Activated naive CD8-positive, alpha-beta T cell treated with anti-CD3 and anti-CD28 coated beads, Interleukin-2, amount 50 U/mL, for 24 hours (primary cell): ENCODE results near the gene SGCD.
A peak's percentile ranks its signal among the peaks of the same experiment; 100 is the strongest.

Experiments used
- ATAC-seq: fragments of 150-1000 bp; cut with Tn5 transposase; one replicate; pipeline ENCODE4 v1.10.0; 2021
- DNase-seq: peaks from one replicate; pipeline ENCODE4 v3.0.0; 2021
- H3K27ac Mint-ChIP-seq: one replicate; pipeline ENCODE4 v1.8.0; 2021; ENCODE audit warnings: mild to moderate bottlenecking, mixed read lengths
- H3K27me3 Mint-ChIP-seq: one replicate; pipeline ENCODE4 v1.8.0; 2021; ENCODE audit warnings: mixed read lengths
- H3K36me3 Mint-ChIP-seq: one replicate; pipeline ENCODE4 v1.8.0; 2021; ENCODE audit warnings: low read depth, mixed read lengths
- H3K4me1 Mint-ChIP-seq: one replicate; pipeline ENCODE4 v1.8.0; 2021; ENCODE audit warnings: mixed read lengths
- H3K4me3 Mint-ChIP-seq: one replicate; pipeline ENCODE4 v1.8.0; 2021; ENCODE audit warnings: mild to moderate bottlenecking, moderate library complexity, mixed read lengths
- H3K9me3 Mint-ChIP-seq: one replicate; pipeline ENCODE4 v1.8.0; 2021; ENCODE audit warnings: mixed read lengths

The SGCD gene

GRCh38 chr5:156401804-156402203, 74.8 kb downstream of the SGCD start:
- peak overlapping the region; percentile 21 for H3K4me3 Mint-ChIP-seq
- H3K4me1 Mint-ChIP-seq, result peaks cover 12% of the 10 kb centered on the region
- H3K27ac Mint-ChIP-seq, result no peak overlapping the region
- H3K36me3 Mint-ChIP-seq, result no peaks in the 10 kb centered on the region
- no peaks in the 10 kb centered on the region for H3K9me3 Mint-ChIP-seq
- ATAC-seq (no peak), DNase-seq (no peak)
- H3K27me3 Mint-ChIP-seq, result peaks cover 4% of the 10 kb centered on the region

DNA sequence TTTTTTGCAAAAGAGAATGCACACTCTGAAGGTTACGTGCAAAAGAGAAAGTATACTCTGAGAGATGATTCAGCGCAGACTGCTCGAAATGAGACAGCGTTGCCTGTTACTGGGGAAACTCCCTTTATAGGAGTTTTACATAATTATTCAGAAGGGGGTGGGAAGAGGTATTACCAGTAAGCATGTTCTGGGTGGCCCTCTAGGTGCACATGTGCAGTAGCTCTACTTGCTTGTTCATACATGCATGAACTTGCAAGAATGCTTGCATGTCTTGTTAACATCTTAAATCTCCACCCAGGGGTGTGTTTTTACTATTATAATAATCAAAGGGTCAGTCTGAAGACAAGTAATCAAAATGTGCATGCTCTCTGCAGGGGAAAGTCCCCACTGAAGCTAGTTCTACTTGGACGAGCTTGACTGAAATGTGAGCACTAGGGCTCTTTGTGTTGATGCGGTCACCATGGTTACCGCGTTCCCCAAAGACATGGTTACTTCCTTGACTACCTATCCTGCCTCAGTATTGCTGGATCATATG, 75.5 kb downstream of the SGCD start:
- DNase-seq, result peak; percentile 27
- Mint-ChIP-seq H3K4me1 (peaks cover 12% of the 10 kb centered on the region), H3K9me3 (no peaks in the 10 kb centered on the region), H3K4me3 (peak overlapping the region; percentile 21), H3K27me3 (peaks cover 4% of the 10 kb centered on the region), H3K36me3 (no peaks in the 10 kb centered on the region), H3K27ac (no peak overlapping the region)
- ATAC-seq, result peak; percentile 95

GRCh38 chr5:156405988-156406387, 79.0 kb downstream of the SGCD start:
- Mint-ChIP-seq H3K4me1 (peaks cover 12% of the 10 kb centered on the region), H3K36me3 (no peaks in the 10 kb centered on the region), H3K27ac (no peak overlapping the region), H3K27me3 (peaks cover 10% of the 10 kb centered on the region), H3K4me3 (no peak overlapping the region), H3K9me3 (no peaks in the 10 kb centered on the region)
- no peak for ATAC-seq
- DNase-seq, result no peak

GRCh38 chr5:156407251-156407650, 80.3 kb downstream of the SGCD start:
- no peak overlapping the region for H3K4me3 Mint-ChIP-seq
- no peak overlapping the region for H3K27ac Mint-ChIP-seq
- no peak for ATAC-seq
- peaks cover 6% of the 10 kb centered on the region for H3K4me1 Mint-ChIP-seq
- H3K27me3 Mint-ChIP-seq, result peaks cover 11% of the 10 kb centered on the region
- DNase-seq, result no peak
- H3K36me3 Mint-ChIP-seq, result no peaks in the 10 kb centered on the region
- H3K9me3 Mint-ChIP-seq, result no peaks in the 10 kb centered on the region

GRCh38 chr5:156409834-156410233, 82.9 kb downstream of the SGCD start:
- DNase-seq, result no peak
- H3K36me3 Mint-ChIP-seq, result no peaks in the 10 kb centered on the region
- ATAC-seq, result no peak
- no peaks in the 10 kb centered on the region for H3K4me1 Mint-ChIP-seq
- peaks cover 9% of the 10 kb centered on the region for H3K27me3 Mint-ChIP-seq
- no peaks in the 10 kb centered on the region for H3K9me3 Mint-ChIP-seq
- no peak overlapping the region for H3K27ac Mint-ChIP-seq
- no peak overlapping the region for H3K4me3 Mint-ChIP-seq

GRCh38 chr5:156411185-156411613, 84.2 kb downstream of the SGCD start:
- Mint-ChIP-seq H3K27ac (no peak overlapping the region), H3K9me3 (no peaks in the 10 kb centered on the region), H3K4me3 (no peak overlapping the region), H3K36me3 (no peaks in the 10 kb centered on the region), H3K4me1 (no peaks in the 10 kb centered on the region), H3K27me3 (peaks cover 9% of the 10 kb centered on the region)
- ATAC-seq, result no peak
- DNase-seq, result no peak

GRCh38 chr5:156411957-156412356, 85.0 kb downstream of the SGCD start:
- H3K4me3 Mint-ChIP-seq, result no peak overlapping the region
- H3K36me3 Mint-ChIP-seq, result no peaks in the 10 kb centered on the region
- no peak overlapping the region for H3K27ac Mint-ChIP-seq
- no peaks in the 10 kb centered on the region for H3K9me3 Mint-ChIP-seq
- H3K4me1 Mint-ChIP-seq, result no peaks in the 10 kb centered on the region
- DNase-seq (no peak), ATAC-seq (no peak)
- peaks cover 9% of the 10 kb centered on the region for H3K27me3 Mint-ChIP-seq

DNA sequence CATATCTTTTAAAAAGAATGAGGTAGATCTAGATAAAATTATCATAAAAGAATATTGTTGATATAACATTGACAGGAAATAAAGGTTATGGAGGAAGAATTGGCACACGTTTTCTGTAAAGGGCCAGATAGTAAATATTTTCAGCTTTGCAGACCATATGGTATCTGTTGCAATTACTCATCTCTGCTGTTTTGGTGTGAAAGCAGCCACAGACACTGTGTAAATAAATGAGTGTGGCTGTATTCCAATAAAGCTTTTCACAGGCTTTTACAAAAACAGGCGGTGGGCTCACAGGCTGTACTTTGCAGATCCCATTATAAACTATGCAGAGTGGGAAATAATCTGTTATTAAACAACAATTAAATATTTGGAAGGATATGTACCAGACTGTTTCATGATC, 87.4 kb downstream of the SGCD start:
- Mint-ChIP-seq H3K4me1 (no peaks in the 10 kb centered on the region), H3K27ac (no peak overlapping the region), H3K27me3 (peaks cover 5% of the 10 kb centered on the region), H3K36me3 (no peaks in the 10 kb centered on the region), H3K9me3 (no peaks in the 10 kb centered on the region), H3K4me3 (no peak overlapping the region)
- DNase-seq, result no peak
- ATAC-seq, result no peak

GRCh38 chr5:156419661-156420060, 92.7 kb downstream of the SGCD start:
- no peaks in the 10 kb centered on the region for H3K4me1 Mint-ChIP-seq
- no peak overlapping the region for H3K4me3 Mint-ChIP-seq
- H3K9me3 Mint-ChIP-seq, result no peaks in the 10 kb centered on the region
- H3K27me3 Mint-ChIP-seq, result peaks cover 5% of the 10 kb centered on the region
- no peak for DNase-seq
- H3K36me3 Mint-ChIP-seq, result no peaks in the 10 kb centered on the region
- no peak for ATAC-seq
- H3K27ac Mint-ChIP-seq, result no peak overlapping the region

DNA sequence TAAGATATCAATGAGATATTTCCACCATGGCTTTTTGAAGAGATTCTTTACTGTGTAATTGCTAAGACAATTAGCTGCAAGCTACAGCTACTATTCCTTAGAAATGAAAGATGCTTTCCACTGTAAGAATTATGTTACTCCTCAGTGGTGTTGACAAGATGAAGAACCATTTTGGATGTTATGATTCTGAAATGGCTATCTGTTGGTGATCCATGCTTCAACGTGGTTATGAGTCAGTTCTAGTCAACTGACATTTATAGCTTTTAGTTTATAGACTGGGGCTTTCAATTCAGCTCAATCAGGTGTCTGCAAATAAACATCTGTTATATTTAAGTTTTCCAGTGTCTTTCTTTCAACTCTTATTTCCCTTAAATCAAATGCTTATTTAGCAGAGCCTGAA, 93.7 kb downstream of the SGCD start:
- Mint-ChIP-seq H3K27ac (no peak overlapping the region), H3K4me3 (no peak overlapping the region), H3K9me3 (no peaks in the 10 kb centered on the region), H3K4me1 (no peaks in the 10 kb centered on the region), H3K27me3 (peaks cover 5% of the 10 kb centered on the region), H3K36me3 (no peaks in the 10 kb centered on the region)
- no peak for ATAC-seq
- no peak for DNase-seq

GRCh38 chr5:156421798-156422197, 94.8 kb downstream of the SGCD start:
- H3K27me3 Mint-ChIP-seq, result peaks cover 8% of the 10 kb centered on the region
- DNase-seq (no peak), ATAC-seq (no peak)
- H3K9me3 Mint-ChIP-seq, result no peaks in the 10 kb centered on the region
- H3K4me1 Mint-ChIP-seq, result no peaks in the 10 kb centered on the region
- H3K27ac Mint-ChIP-seq, result no peak overlapping the region
- H3K4me3 Mint-ChIP-seq, result no peak overlapping the region
- H3K36me3 Mint-ChIP-seq, result no peaks in the 10 kb centered on the region

DNA sequence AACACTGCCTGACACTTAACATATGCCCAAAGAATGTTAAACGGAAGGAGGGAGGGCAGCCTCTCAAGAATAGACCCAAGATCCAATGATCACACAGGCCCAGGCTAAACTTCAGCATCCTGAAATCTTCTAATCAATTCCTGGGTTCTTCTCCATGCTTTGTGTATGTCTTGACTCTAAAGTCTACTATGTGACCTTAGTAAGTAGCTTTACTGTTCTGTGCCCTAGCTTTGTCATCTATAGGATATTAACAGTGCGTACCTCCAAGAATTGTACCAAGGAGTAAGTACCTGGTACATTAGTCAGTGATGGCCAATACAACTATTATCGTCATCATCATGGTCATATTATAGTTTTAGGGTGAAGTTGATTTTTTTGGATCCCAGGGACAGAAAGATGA, 96.6 kb downstream of the SGCD start:
- ATAC-seq, result no peak

DNA sequence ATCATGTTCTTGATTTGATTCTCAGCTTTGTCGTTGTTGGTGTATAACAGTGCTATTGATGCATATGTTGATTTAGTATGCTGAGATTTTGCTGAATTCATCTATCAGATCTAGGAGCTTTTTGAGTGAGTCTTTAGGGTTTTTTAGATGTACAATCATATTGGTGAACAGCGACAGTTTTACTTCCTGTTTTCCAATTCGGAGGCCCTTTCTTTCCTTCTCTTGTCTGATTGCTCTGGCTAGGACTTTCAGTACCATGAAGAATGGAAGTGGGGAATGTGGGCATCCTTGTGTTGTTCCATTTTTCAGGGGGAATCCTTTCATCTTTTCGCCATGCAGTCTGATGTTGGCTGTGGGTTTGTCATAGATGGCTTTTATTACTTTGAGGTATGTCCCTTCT, 100.4 kb downstream of the SGCD start:
- no peak overlapping the region for H3K27ac Mint-ChIP-seq
- no peak overlapping the region for H3K4me3 Mint-ChIP-seq
- no peak for ATAC-seq
- DNase-seq, result no peak
- no peaks in the 10 kb centered on the region for H3K9me3 Mint-ChIP-seq
- H3K4me1 Mint-ChIP-seq, result no peaks in the 10 kb centered on the region
- H3K36me3 Mint-ChIP-seq, result no peaks in the 10 kb centered on the region
- peaks cover 16% of the 10 kb centered on the region for H3K27me3 Mint-ChIP-seq

More for the DNA sequence above, 96.6 kb downstream of the SGCD start:
- DNase-seq, result no peak
- H3K9me3 Mint-ChIP-seq, result no peaks in the 10 kb centered on the region
- no peak overlapping the region for H3K4me3 Mint-ChIP-seq
- H3K27ac Mint-ChIP-seq, result no peak overlapping the region
- peaks cover 8% of the 10 kb centered on the region for H3K27me3 Mint-ChIP-seq
- H3K4me1 Mint-ChIP-seq, result no peaks in the 10 kb centered on the region
- H3K36me3 Mint-ChIP-seq, result no peaks in the 10 kb centered on the region

DNA sequence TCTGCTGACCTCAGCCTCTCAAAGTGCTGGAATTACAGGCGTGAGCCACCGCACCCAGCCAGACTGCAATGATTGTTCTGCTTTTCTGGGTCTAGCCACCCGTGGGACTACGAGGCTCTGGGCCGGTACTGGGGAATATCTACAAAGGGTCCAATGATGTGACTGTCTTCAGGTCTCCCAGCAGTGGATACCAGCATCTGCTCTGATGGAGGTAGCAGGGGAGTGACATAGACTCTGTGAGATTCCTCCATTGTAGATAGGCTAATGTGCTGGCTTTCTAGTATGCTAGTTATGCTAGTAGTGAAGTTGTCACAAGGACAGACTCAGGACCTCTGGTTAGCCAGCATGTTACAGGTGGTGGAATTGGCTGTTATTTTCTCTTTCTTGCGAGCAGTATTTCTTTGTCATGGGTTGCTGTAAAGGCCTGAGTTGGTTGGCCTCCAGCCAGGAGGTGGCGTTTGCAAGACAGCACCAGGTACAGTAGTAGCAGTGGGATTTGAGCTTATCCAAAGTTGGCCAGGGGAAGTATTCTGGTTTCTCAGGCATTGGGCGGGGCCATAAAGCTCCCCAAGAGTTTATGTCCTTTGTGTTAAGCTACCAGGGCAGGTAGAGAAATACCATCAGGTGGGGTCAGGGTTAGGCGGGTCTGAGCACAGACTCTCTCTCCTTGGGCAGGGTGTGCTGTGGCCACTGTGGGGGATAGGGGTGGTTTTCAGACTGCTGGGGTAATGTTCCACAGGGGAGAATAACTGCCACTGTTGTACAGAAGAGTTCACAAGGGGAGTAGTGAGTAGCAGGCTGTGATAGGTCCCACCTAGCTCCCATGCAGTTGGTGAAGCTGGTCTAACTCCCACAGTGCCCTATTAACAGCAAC, 105.2 kb downstream of the SGCD start:
- DNase-seq, result no peak
- no peak for ATAC-seq
- Mint-ChIP-seq H3K36me3 (no peaks in the 10 kb centered on the region), H3K9me3 (no peaks in the 10 kb centered on the region), H3K27me3 (peaks cover 10% of the 10 kb centered on the region), H3K4me3 (no peak overlapping the region), H3K4me1 (no peaks in the 10 kb centered on the region), H3K27ac (no peak overlapping the region)

DNA sequence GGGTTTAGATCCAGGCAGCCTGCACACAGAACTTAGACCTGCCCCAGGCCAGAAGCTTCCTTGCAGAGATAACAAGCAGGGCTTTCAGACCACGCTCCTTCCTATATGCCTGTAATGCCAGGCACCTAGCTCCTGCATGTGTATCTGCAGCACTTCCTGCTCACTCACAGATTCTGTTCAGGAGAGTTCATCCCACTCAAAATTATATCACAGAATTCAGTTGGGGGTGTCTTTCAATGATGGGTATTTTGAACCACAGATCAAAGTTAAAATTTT, 105.8 kb downstream of the SGCD start:
- peaks cover 10% of the 10 kb centered on the region for H3K27me3 Mint-ChIP-seq
- no peaks in the 10 kb centered on the region for H3K4me1 Mint-ChIP-seq

More for the DNA sequence above, 105.8 kb downstream of the SGCD start:
- DNase-seq, result no peak
- no peak for ATAC-seq
- Mint-ChIP-seq H3K27ac (no peak overlapping the region), H3K36me3 (no peaks in the 10 kb centered on the region), H3K9me3 (no peaks in the 10 kb centered on the region), H3K4me3 (no peak overlapping the region)
